Effector memory CD4-positive, alpha-beta T cell (primary cell): Measurements from ENCODE around the gene LITAF.
A peak's percentile ranks its signal among the peaks of the same experiment; 100 is the strongest.
"Not testable (repeated sequence)": the region's sequence is repeated elsewhere in the genome, so short reads cannot be mapped to it uniquely, and the experiment has no call there.

Experiments
- DNase-seq, 3 donors: peaks; one replicate each; pipeline ENCODE4 v3.0.0-alpha.2; 2020
- H3K27ac ChIP-seq: 2 replicates; pipeline ENCODE4 v1.7.0; 2013; ENCODE audit warnings: mild to moderate bottlenecking, low read length, moderate library complexity; ENCODE audit not compliant: insufficient read depth, poor library complexity, severe bottlenecking
- H3K27me3 ChIP-seq: replicated peaks from 2 replicates; pipeline ENCODE4 v1.7.0; 2013; ENCODE audit warnings: mild to moderate bottlenecking, low read length; ENCODE audit not compliant: insufficient read depth, control insufficient read depth, poor library complexity, severe bottlenecking
- H3K36me3 ChIP-seq: 2 replicates; pipeline ENCODE4 v1.7.0; 2013; ENCODE audit warnings: mild to moderate bottlenecking, low read length, moderate library complexity; ENCODE audit not compliant: control insufficient read depth, insufficient read depth
- H3K4me1 ChIP-seq: 2 replicates; pipeline ENCODE4 v1.7.0; 2013; ENCODE audit warnings: low read length, mild to moderate bottlenecking; ENCODE audit not compliant: control insufficient read depth, insufficient read depth, poor library complexity, severe bottlenecking
- H3K4me3 ChIP-seq: 2 replicates; pipeline ENCODE4 v1.7.0; 2013; ENCODE audit warnings: low read length, low read depth, mild to moderate bottlenecking; ENCODE audit not compliant: insufficient read depth, poor library complexity, severe bottlenecking
- H3K9me3 ChIP-seq: 2 replicates; pipeline ENCODE4 v1.7.0; 2013; ENCODE audit warnings: mild to moderate bottlenecking, low read length, moderate library complexity; ENCODE audit not compliant: control insufficient read depth

LITAF gene

DNA sequence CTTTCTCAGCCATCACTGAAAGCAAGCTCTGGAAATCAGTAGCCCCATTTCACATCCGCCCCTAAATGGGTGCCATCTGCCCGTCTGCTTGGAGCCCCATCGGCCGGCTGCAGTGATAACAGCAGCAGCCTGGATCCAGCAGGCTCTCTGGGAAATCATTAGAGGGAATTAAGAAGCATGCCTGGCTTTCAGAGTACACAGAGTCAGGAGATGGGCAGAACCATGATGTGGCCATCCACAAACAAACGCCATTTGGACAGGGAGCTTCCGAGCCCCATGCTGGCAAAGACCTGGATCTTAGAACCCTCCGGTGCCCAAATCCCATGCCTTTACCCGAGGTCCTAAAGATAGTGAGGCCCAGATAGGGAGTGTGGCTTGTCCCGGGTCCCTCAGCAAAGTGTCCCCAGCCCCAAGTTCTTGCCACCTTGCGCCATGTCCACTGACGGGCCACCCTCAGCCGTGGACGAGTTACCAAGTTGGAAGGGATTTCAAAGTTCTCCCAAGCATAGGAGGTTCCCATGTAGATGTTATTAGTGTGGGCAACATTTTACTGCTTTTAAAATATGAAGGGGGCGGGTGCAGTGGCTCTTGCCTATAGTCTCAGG lies 1.0 kb upstream of the LITAF start:
- Histone ChIP-seq H3K9me3 (no peaks in the 10 kb centered on the region), H3K36me3 (no peaks in the 10 kb centered on the region), H3K27ac (peak overlapping the region; percentile 69), H3K27me3 (no peaks in the 10 kb centered on the region), H3K4me3 (peak overlapping the region; percentile 84), H3K4me1 (peaks cover 29% of the 10 kb centered on the region)
- no peak for DNase-seq

DNA sequence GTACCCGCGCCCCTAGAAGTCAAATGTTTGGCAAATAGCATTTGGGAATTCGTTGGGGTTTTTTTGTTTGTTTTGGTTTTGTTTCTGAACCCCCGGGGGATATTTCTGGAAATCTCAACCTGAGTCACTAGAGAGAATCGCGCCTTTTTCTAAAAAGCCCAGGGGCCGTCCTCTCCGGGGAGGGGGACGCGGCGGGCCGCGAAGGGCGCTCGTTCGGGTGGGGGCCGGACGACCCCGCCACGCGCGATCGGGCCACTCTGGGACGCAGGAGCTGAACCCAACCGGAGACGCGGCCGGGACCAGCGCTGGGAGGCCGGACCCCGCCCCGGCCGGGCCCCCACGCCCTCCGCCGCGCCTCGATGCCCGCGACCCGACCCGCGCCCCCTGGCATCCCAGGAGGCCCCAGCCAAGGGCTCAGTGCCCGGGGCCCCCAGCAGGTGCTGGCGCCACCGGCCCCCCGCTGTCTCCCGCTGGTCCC lies 302 bp downstream of the LITAF start:
- Histone ChIP-seq H3K27me3 (no peaks in the 10 kb centered on the region), H3K4me3 (peak overlapping the region; percentile 84), H3K36me3 (no peaks in the 10 kb centered on the region), H3K9me3 (no peaks in the 10 kb centered on the region), H3K4me1 (peaks cover 38% of the 10 kb centered on the region), H3K27ac (peak overlapping the region; percentile 69)
- DNase-seq = no peak

DNA sequence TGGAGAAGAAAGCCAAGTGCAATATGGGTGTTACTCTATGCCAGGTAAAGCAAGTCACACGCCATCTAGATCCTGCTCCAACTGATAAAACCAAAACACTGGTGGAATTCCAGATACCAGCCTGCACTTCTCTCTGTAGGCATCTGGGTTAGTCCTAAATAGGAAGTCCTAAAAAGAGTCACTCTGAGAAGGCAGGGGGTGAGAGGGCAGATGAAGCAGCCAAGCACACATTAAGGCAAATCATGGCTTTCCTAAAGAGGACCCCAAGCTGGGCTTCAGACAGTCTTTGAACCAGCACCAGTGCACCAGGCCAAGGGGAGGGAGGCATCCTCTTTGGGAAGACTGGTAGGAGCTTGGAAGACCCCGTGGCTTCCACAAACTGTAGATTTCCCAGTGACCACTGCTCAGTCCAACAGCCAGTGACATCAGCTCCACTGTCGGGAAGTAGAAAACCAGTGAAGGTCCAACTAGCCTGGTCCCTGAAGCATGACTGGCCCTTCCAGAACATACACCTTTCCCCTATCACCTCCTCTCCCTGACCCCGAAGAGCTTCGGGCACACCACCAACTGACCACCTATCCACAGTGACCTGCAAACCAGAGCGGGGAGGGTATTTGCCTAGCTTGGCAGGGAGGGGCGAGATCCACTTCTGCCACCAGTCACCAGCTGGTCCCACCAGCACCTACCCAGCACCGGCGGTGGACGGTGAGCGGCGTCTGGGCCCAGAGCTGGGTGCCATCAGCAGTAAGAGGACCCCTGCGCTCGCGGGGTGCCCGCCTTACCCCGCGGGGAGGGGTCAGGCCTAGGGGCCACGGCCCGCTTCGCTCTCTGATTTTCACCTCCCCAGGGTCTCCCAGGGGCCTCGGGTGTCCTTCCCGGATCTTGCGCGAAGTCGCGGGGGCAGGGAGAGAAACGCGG lies 1.0 kb downstream of the LITAF start:
- no peaks in the 10 kb centered on the region for H3K27me3 ChIP-seq
- DNase-seq = no peak
- no peaks in the 10 kb centered on the region for H3K9me3 ChIP-seq
- H3K4me3 ChIP-seq = peak overlapping the region; percentile 84
- peak overlapping the region; percentile 69 for H3K27ac ChIP-seq
- H3K4me1 ChIP-seq = peaks cover 44% of the 10 kb centered on the region
- no peaks in the 10 kb centered on the region for H3K36me3 ChIP-seq

DNA sequence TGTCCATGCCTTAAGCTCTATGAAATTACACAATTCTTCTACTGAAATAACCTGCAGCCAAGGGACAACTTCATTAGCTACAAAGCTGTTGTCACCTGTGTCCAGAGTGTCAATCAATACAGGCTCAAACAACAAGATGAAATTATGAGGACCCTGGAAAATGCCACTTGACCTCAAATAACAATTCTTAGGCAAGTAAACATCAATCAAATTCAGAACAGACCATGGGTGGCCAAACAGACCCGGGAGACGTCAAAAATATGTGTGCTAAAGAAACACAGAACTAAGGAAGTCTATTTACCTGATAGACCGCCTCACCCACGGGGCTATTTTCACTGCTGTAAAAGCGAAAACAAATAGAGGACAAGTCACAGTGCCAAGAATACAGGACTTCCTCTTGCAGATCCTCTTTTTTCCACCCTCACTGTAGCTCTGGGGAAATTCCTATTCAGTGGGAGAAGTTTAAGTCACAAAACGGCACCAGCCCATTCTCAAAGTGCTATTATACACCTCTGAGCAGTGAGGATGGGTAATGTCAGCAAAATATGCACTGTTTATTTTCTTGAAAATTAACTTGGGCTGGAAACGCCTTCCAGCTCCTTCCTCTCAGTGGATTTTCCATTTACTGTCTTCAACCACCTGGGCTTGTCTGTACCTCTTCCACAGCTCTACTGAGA lies 2.7 kb downstream of the LITAF start:
- Histone ChIP-seq H3K4me3 (peak overlapping the region; percentile 84), H3K9me3 (no peaks in the 10 kb centered on the region), H3K27ac (peak overlapping the region; percentile 69), H3K36me3 (no peaks in the 10 kb centered on the region), H3K4me1 (peaks cover 44% of the 10 kb centered on the region), H3K27me3 (no peaks in the 10 kb centered on the region)
- DNase-seq = no peak

DNA sequence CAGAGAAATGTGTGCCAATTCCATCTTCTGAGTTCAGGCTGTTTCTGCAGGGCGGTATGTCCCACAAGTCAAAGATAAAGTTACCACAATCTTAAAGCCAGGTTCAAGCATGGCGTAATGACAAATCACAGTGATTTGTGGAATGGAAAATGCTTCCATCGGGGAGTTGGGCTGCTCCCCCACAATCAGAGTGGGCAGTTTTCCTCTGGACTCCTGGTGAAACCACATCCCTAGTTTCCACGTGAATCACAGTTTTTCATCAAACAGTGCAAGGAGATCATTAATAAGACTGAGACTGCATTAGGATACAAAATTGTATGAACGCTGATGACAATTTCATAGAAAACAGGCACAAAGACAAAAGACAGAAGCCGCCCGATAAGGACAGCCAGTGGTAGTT lies 3.6 kb downstream of the LITAF start:
- no peak for DNase-seq
- Histone ChIP-seq H3K4me3 (peak overlapping the region; percentile 84), H3K27ac (no peak overlapping the region), H3K36me3 (no peaks in the 10 kb centered on the region), H3K27me3 (no peaks in the 10 kb centered on the region), H3K9me3 (no peaks in the 10 kb centered on the region), H3K4me1 (peaks cover 48% of the 10 kb centered on the region)

DNA sequence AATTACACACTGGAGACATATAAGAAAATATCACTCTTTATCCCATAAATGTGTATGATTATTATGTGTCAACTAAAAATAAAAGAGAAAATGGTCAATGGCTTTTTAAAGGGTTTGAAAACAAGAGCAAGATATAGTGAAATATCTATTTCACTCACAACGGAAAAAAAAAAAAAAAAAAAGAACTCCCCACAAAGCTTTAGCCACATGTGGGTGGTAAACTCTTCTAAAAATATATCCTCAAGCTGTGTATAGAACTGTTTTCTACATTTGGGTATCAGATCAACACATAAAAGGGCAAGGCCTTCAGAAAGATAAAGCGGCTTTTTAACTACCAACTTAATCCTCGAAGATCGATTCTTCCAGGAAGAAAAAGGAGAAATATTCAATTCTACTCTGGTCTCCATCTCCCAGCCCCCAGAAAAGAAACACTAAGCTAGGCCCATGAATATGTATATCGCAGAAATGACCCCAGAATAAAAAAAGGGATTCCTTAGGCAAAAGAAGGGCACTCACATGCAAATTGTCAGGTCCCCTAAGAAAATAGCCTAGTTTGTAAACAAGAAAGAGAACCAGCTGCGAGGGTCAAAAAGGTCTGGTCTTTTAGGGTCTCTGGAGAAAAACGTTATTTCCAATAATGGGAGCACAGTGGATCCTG lies 4.4 kb downstream of the LITAF start:
- Histone ChIP-seq H3K9me3 (no peaks in the 10 kb centered on the region), H3K27ac (peak overlapping the region; percentile 21), H3K36me3 (no peaks in the 10 kb centered on the region), H3K4me1 (peaks cover 44% of the 10 kb centered on the region), H3K4me3 (no peak overlapping the region), H3K27me3 (no peaks in the 10 kb centered on the region)
- DNase-seq = no peak

DNA sequence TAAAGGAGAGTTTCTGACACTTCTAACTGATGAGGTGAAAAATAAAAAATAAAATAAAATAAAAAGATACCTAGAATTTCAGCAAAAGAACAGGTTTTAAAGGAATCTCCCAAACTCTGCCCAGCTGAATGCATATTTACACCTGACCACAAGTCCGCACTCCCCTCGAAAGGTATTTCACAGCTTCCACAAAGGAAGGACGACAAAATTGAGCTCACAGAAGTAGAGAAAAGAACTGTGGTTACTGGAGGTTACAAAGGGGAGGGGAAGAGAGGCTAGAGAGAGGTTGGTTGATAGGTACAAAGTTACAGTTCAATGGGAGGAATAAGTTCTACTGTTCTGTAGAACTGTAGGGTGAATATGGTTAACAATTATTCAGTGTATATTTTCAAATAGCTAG lies 5.0 kb downstream of the LITAF start:
- H3K4me3 ChIP-seq = no peak overlapping the region
- no peaks in the 10 kb centered on the region for H3K9me3 ChIP-seq
- peak overlapping the region; percentile 9 for H3K27ac ChIP-seq
- peaks cover 48% of the 10 kb centered on the region for H3K4me1 ChIP-seq
- no peak for DNase-seq
- no peaks in the 10 kb centered on the region for H3K27me3 ChIP-seq
- no peaks in the 10 kb centered on the region for H3K36me3 ChIP-seq

DNA sequence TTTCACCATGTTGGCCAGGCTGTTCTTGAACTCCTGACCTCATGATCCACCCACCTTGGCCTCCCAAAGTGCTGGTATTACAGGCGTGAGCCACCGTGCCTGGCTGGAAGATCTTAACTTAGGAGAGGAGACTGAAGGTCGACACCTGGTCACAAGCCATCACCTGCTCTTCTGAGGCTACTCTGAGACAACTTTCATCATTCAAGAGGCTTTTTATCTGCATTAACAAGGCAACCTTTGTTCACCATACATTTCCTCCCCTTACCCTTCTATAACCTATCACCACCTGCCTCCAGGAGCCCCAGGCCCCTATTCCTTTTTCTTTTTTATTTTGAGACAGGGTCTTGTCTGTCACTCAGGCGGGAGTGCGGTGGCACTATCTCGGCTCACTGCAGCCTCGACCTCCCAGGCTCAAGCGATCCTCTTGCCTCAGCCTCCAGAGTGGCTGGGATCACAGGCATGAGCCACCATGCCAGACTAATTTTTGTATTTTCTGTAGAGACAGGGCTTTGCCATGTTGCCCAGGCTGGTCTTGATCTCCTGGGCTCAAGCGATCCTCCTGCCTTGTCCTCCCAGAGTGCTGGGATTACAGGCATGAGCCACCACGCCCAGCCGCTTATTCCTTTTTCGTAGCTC lies 6.2 kb downstream of the LITAF start:
- peaks cover 55% of the 10 kb centered on the region for H3K4me1 ChIP-seq
- peak overlapping the region; percentile 9 for H3K27ac ChIP-seq
- H3K36me3 ChIP-seq = no peaks in the 10 kb centered on the region
- H3K27me3 ChIP-seq = no peaks in the 10 kb centered on the region
- no peak overlapping the region for H3K4me3 ChIP-seq
- H3K9me3 ChIP-seq = no peaks in the 10 kb centered on the region
- no peak for DNase-seq

DNA sequence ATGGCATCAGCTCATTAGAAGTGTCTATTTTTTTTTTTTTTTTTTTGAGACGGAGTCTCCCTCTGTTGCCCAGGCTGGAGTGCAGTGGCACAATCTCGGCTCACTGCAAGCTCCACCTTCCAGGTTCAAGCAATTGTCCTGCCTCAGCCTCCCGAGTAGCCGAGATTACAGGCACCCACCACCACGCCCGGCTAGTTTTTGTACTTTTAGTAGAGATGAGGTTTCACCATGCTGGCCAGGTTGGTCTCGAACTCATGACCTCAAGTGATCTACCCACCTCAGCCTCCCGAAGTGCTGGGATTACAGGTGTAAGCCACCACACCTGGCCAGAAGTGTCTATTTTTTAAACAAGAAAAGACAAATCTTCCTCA lies 9.4 kb downstream of the LITAF start:
- H3K27me3 ChIP-seq, H3K9me3 ChIP-seq, H3K4me3 ChIP-seq, H3K27ac ChIP-seq, H3K36me3 ChIP-seq, DNase-seq: not testable (repeated sequence)
- H3K4me1 ChIP-seq = peaks cover 35% of the 10 kb centered on the region
